Upper lobe of left lung (tissue), 4 donors: ENCODE measurements around the gene P2RY11.

Source experiments
- CTCF ChIP-seq, 6 experiments: fragments of 450-650 bp in 4 of 6; fragments of 200-600 bp in 2 of 6; sonication (generic) in 2 of 6; IDR thresholded peaks; one replicate each; pipeline ENCODE4 v1.5.1; 2016 to 2019; ENCODE audit warnings: antibody characterized with exemption in 6 of 6
- EP300 ChIP-seq, 4 donors: sonication (generic); formaldehyde crosslinking; IDR thresholded peaks; one replicate each; pipeline ENCODE4 v1.5.1; 2017; ENCODE audit warnings: antibody characterized with exemption in 4 of 4, control low read depth in 2 of 4
- POLR2A ChIP-seq, 4 donors: fragments of 450-650 bp; IDR thresholded peaks; one replicate each; pipeline ENCODE4 v1.5.1; 2016 to 2017; ENCODE audit warnings: antibody characterized with exemption in 4 of 4, mild to moderate bottlenecking in 2 of 4

GRCh38 chr19:10141479-10141878 is 30.0 kb downstream of the P2RY11 start:
- TF ChIP-seq CTCF (IDR thresholded peaks at IDR 0.05) = no peak
- no peak for TF ChIP-seq POLR2A (IDR thresholded peaks at IDR 0.05)
- no peak for TF ChIP-seq EP300 (IDR thresholded peaks at IDR 0.05)
